OCI-LY7 (cell line): ENCODE data around the gene ZNF423. TPM values are rescaled to one million over a fixed set of nuclear protein-coding genes. Genes with fewer than 3 reads are reported as not detected.
"Not testable (repeated sequence)": the region's sequence is repeated elsewhere in the genome, so short reads cannot be mapped to it uniquely, and the experiment has no call there.

Source experiments
- BruUV-seq: library from RNA; stranded (reverse); fragments of 400-500 nt; replicated peaks from 2 replicates; lab custom pipeline; 2021; lab: Mats Ljungman, UMichigan
- CTCF ChIA-PET: fragments of 300-600 bp; sonication (Branson Sonifier 250); formaldehyde crosslinking; loops from one replicate; lab custom pipeline; 2022; ENCODE audit warnings: antibody characterized with exemption; ENCODE audit not compliant: unreplicated experiment; lab: Charles Lee
- POLR2A ChIA-PET: fragments of 300-600 bp; sonication (Branson Sonifier 250); formaldehyde crosslinking; loops from one replicate; lab custom pipeline; 2022; ENCODE audit warnings: antibody characterized with exemption; lab: Charles Lee
- DNase-seq: peaks from one replicate; pipeline ENCODE4 v3.0.0-alpha.2; 2015; ENCODE audit warnings: low spot score
- H2AFZ ChIP-seq: fragments of 200-600 bp; sonication (generic), shearing (Covaris generic); 2 replicates; pipeline ENCODE4 v1.6.1; 2014; ENCODE audit warnings: mild to moderate bottlenecking, antibody characterized with exemption, low read length, moderate library complexity
- H3K27ac ChIP-seq: fragments of 200-600 bp; sonication (generic); 2 replicates; pipeline ENCODE4 v1.5.1; 2014; ENCODE audit warnings: mixed run types, low read depth, mild to moderate bottlenecking, moderate library complexity, low read length, inconsistent platforms; ENCODE audit not compliant: poor library complexity, severe bottlenecking
- H3K36me3 ChIP-seq: fragments of 200-600 bp; sonication (generic); 2 replicates; pipeline ENCODE4 v1.6.1; 2014; ENCODE audit warnings: mild to moderate bottlenecking, antibody characterized with exemption, low read length, moderate library complexity, mixed read lengths; ENCODE audit not compliant: insufficient read depth
- H3K4me1 ChIP-seq: fragments of 200-600 bp; sonication (generic); 2 replicates; pipeline ENCODE4 v1.5.1; 2014; ENCODE audit warnings: mild to moderate bottlenecking, low read length; ENCODE audit not compliant: insufficient read depth, poor library complexity, severe bottlenecking
- H3K4me2 ChIP-seq: fragments of 200-600 bp; sonication (generic); 2 replicates; pipeline ENCODE4 v1.6.1; 2014; ENCODE audit warnings: mild to moderate bottlenecking, low read length
- H3K4me3 ChIP-seq: fragments of 200-600 bp; sonication (generic); 2 replicates; pipeline ENCODE4 v1.5.1; 2014; ENCODE audit warnings: mild to moderate bottlenecking, low read depth, low read length; ENCODE audit not compliant: poor library complexity, severe bottlenecking
- H3K79me2 ChIP-seq: fragments of 200-600 bp; sonication (generic); 2 replicates; pipeline ENCODE4 v1.6.1; 2016; ENCODE audit warnings: low read depth, mild to moderate bottlenecking, low read length, moderate library complexity, mixed read lengths; ENCODE audit not compliant: insufficient read depth
- H3K9me2 ChIP-seq: fragments of 200-600 bp; sonication (generic); 2 replicates; pipeline ENCODE4 v1.6.1; 2016; ENCODE audit warnings: mild to moderate bottlenecking, low read length, mixed read lengths; ENCODE audit not compliant: insufficient read depth
- H3K9me3 ChIP-seq: fragments of 200-600 bp; sonication (generic); 2 replicates; pipeline ENCODE4 v1.6.1; 2014; ENCODE audit warnings: mild to moderate bottlenecking, mixed run types, low read length, mixed read lengths
- H4K20me1 ChIP-seq: fragments of 200-600 bp; sonication (generic); 2 replicates; pipeline ENCODE4 v1.6.1; 2014; ENCODE audit warnings: mild to moderate bottlenecking, antibody characterized with exemption, low read length, moderate library complexity, mixed read lengths; ENCODE audit not compliant: insufficient read depth
- EZH2phosphoT487 ChIP-seq: fragments of 200-600 bp; sonication (generic); IDR thresholded peaks from 2 replicates; pipeline ENCODE4 v1.6.1; 2018; ENCODE audit warnings: low read depth, borderline replicate concordance, mild to moderate bottlenecking, mixed run types, antibody characterized with exemption, low read length, moderate library complexity, mixed read lengths
- intact Hi-C: fragments of 100-400 bp; cut with micrococcal nuclease; formaldehyde crosslinking; loops from one replicate; pipeline ENCODE4 v1.10.0; 2022; ENCODE audit not compliant: unreplicated experiment
- total RNA-seq, 2 experiments: library from RNA; depleted of rRNA in 1 of 2; stranded (reverse); fragments of >200 nt in 1 of 2; shearing (Covaris generic) in 1 of 2; gene quantifications; 2 replicates each; pipeline ENCODE4 v1.2.3, GENCODE V29; 2014 to 2022
- TF ChIP-seq, protein P1 (sequence below): fragments of 200-600 bp; sonication (generic); conservative IDR thresholded peaks from 2 replicates; pipeline ENCODE4 v1.5.1; 2014; ENCODE audit warnings: mild to moderate bottlenecking, antibody characterized with exemption, low read length, moderate library complexity, mixed read lengths

ZNF423 gene
- total RNA-seq, 2 experiments from 2014 or later = 0.09 to 0.13 TPM

DNA sequence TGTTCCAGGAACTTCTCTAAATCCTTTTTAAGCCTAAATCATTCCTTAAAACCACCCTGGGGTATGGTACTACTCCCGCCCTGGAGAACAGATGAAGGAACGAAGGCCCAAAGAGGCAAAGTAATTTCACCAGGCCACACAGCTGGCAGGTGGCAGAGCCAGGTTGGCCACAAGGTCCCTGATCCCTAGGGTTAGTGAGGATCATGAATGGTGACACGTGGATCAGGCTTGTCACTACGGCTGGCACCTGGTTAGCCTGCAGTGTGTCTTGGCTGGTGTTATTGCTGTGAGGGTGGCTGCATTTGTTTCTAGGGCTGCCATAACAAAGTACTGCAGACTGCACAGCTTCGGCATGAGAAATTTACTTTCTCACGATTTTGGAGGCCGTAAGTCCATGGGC, 26.0 kb upstream of the ZNF423 start:
- no peaks in the 10 kb centered on the region for H3K4me1 ChIP-seq
- no peaks in the 10 kb centered on the region for H3K36me3 ChIP-seq
- no peak overlapping the region for H2AFZ ChIP-seq
- H3K4me3 ChIP-seq = no peak overlapping the region
- no peak for DNase-seq
- ChIA-PET CTCF (interaction anchor here (0.6 kb wide), 1 partner anchor 143 kb away, joined by 8 read pairs; the partner anchor contains the start of gene CNEP1R1), POLR2A (no interaction called here)
- H4K20me1 ChIP-seq = no peaks in the 10 kb centered on the region
- TF ChIP-seq EZH2phosphoT487 = no peak
- TF ChIP-seq, protein P1, sequence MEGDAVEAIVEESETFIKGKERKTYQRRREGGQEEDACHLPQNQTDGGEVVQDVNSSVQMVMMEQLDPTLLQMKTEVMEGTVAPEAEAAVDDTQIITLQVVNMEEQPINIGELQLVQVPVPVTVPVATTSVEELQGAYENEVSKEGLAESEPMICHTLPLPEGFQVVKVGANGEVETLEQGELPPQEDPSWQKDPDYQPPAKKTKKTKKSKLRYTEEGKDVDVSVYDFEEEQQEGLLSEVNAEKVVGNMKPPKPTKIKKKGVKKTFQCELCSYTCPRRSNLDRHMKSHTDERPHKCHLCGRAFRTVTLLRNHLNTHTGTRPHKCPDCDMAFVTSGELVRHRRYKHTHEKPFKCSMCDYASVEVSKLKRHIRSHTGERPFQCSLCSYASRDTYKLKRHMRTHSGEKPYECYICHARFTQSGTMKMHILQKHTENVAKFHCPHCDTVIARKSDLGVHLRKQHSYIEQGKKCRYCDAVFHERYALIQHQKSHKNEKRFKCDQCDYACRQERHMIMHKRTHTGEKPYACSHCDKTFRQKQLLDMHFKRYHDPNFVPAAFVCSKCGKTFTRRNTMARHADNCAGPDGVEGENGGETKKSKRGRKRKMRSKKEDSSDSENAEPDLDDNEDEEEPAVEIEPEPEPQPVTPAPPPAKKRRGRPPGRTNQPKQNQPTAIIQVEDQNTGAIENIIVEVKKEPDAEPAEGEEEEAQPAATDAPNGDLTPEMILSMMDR = no peak
- no peak overlapping the region for H3K4me2 ChIP-seq
- no peak overlapping the region for H3K27ac ChIP-seq
- no TSS peak for BruUV-seq
- no peaks in the 10 kb centered on the region for H3K79me2 ChIP-seq
- no peaks in the 10 kb centered on the region for H3K9me3 ChIP-seq
- intact Hi-C loops = no loop called here
- H3K9me2 ChIP-seq = no peaks in the 10 kb centered on the region

DNA sequence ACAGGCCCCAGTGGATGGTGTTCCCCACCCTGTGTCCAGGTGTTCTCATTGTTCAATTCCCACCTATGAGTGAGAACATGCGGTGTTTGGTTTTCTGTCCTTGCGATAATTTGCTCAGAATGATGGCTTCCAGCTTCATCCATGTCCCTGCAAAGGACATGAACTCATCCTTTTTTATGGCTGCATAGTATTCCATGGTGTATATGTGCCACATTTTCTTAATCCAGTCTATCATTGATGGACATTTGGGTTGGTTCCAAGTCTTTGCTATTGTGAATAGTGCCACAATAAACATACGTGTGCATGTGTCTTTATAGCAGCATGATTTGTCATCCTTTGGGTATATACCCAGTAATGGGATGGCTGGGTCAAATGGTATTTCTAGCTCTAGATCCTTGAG, 22.6 kb upstream of the ZNF423 start:
- POLR2A ChIA-PET = not testable (repeated sequence)

DNA sequence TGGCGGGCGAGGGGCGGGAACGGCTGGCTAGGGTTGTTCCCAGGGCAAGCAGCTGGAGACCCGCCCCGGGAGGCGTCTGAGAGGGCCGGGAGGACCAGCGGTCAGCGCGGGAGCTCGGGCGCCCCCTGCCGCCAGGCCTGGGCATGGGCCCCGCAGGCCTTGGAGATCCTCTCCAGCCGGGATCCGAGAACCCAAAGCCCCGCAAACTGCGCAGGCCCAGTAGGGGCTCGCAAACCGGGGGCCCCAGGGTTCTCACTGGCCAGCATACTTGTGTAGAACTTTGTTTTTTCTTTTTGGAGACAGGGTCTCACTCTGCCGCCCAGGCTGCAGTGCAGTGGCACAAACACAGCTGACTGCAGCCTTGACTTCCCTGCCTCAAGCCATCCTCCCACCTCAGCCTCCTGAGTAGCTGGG, 20.8 kb upstream of the ZNF423 start:
- no peaks in the 10 kb centered on the region for H3K9me3 ChIP-seq
- ChIA-PET CTCF (no interaction called here), POLR2A (interaction anchor here (0.6 kb wide), 1 partner anchor 15 kb away, joined by 3 read pairs; no protein-coding TSS in a partner anchor)
- H2AFZ ChIP-seq = no peak overlapping the region
- H3K4me2 ChIP-seq = no peak overlapping the region
- H4K20me1 ChIP-seq = no peaks in the 10 kb centered on the region
- intact Hi-C loops = no loop called here
- TF ChIP-seq, protein P1 = peak; percentile 72
- TF ChIP-seq EZH2phosphoT487 = no peak
- H3K79me2 ChIP-seq = no peaks in the 10 kb centered on the region
- no peaks in the 10 kb centered on the region for H3K9me2 ChIP-seq
- no peaks in the 10 kb centered on the region for H3K36me3 ChIP-seq
- H3K4me3 ChIP-seq = no peak overlapping the region
- H3K4me1 ChIP-seq = no peaks in the 10 kb centered on the region
- no peak overlapping the region for H3K27ac ChIP-seq
- no TSS peak for BruUV-seq
- no peak for DNase-seq

More for the DNA sequence above, 22.6 kb upstream of the ZNF423 start:
- CTCF ChIA-PET, BruUV-seq, H3K79me2 ChIP-seq, H2AFZ ChIP-seq, H3K4me3 ChIP-seq, H3K9me2 ChIP-seq, H3K36me3 ChIP-seq, H3K4me1 ChIP-seq, H3K4me2 ChIP-seq, intact Hi-C loops, H3K9me3 ChIP-seq, H4K20me1 ChIP-seq, H3K27ac ChIP-seq, DNase-seq: not testable (repeated sequence)
